ENCODE results near the gene SWT1. TPM values are rescaled to one million over a fixed set of nuclear protein-coding genes. Genes with fewer than 3 reads are reported as not detected.

Gene SWT1
- total and polyA plus RNA-seq, 2 of the 4 experiments (the other 2 are of a cell fraction), result 0.82 to 2.7 TPM

DNA sequence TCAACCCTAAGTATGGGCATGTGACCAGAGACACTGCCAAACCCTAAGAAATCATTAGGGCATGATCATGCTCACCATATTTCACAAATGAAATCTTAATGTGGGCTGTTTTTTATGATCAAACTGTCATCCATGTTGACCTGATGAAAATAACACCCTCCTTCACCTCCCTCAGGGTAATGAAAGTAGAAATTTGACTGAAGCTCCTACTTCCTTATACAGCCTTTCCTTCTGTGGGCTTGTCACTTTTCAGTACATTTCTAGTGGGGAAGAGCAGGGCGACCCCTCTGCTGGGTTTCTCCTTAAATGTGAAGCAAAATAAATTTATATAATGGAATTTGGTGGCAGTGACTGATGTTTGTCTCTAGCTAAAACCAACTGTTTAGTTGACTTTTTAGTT, 134.2 kb downstream of the SWT1 start:
- ATAC-seq (ENCODE audit: low read depth), result no peak; the same call in 1 of the 2 replicates

More for the DNA sequence above, 134.2 kb downstream of the SWT1 start:
- intact Hi-C loops (cut with micrococcal nuclease), result no loop called here
- H2BK20ac ChIP-seq (ENCODE audit: low read depth, low read length), result no peak overlapping the region
- H3K4me1 ChIP-seq (ENCODE audit: control insufficient read depth, insufficient read depth, low read length), result no peaks in the 10 kb centered on the region
- no peak overlapping the region for H4K5ac ChIP-seq (ENCODE audit: low read depth, low read length)
- H3K9ac ChIP-seq (ENCODE audit: low read depth, low read length), result no peak overlapping the region
- no peaks in the 10 kb centered on the region for H3K9me3 ChIP-seq (ENCODE audit: control insufficient read depth, insufficient read depth, low read length)
- H3K14ac ChIP-seq (replicated peaks; ENCODE audit: low read depth, low read length), result no peak overlapping the region
- H2AK9ac ChIP-seq (replicated peaks; ENCODE audit: low read depth, low read length, poor library complexity), result no peak overlapping the region
- no peak overlapping the region for H2BK120ac ChIP-seq (ENCODE audit: low read depth, low read length)
- ChIA-PET CTCF (no interaction called here), POLR2A (ENCODE audit: unreplicated experiment) (no interaction called here)
- no peak overlapping the region for H3K4me2 ChIP-seq (ENCODE audit: low read depth, low read length)
- H4K91ac ChIP-seq (ENCODE audit: insufficient read depth, low read depth, low read length), result no peak overlapping the region
- no peak overlapping the region for H3K18ac ChIP-seq (ENCODE audit: low read depth, low read length)
- dilution Hi-C loops (cut with HindIII; ENCODE audit: low sequenced_read_pairs, unreplicated experiment), result no loop called here
- H2AK5ac ChIP-seq (ENCODE audit: low read depth, low read length), result no peak overlapping the region
- no peaks in the 10 kb centered on the region for H3K79me1 ChIP-seq (ENCODE audit: low read depth in 1 of 2, low read length in 2 of 2)
- H3K36me3 ChIP-seq (ENCODE audit: control insufficient read depth, insufficient read depth, low read length), result peaks cover 1% of the 10 kb centered on the region; the same call in 1 of the 2 replicates
- no peak overlapping the region for H4K8ac ChIP-seq (ENCODE audit: low read depth in 2 of 2, low read length in 2 of 2)
- H3K4ac ChIP-seq (ENCODE audit: low read depth, low read length), result no peak overlapping the region
- no peak overlapping the region for H2AFZ ChIP-seq (replicated peaks; ENCODE audit: low read length, poor library complexity)
- BruUV-seq (replicated peaks), result no TSS peak
- H3K27me3 ChIP-seq (ENCODE audit: control insufficient read depth, insufficient read depth, low read length), result no peaks in the 10 kb centered on the region
- no peak overlapping the region for H3K4me3 ChIP-seq (ENCODE audit: insufficient read depth, low read depth, low read length)
- TF ChIP-seq RCOR1 (IDR thresholded peaks at IDR 0.05; ENCODE audit: insufficient replicate concordance, low read length) (no peak), MAFK (IDR thresholded peaks at IDR 0.05; ENCODE audit: low read depth, low read length) (no peak), FOS (IDR thresholded peaks at IDR 0.05; ENCODE audit: low read depth, low read length) (no peak), SMC3 (IDR thresholded peaks at IDR 0.05; ENCODE audit: low read depth, low read length) (no peak), NFE2L2 (IDR thresholded peaks at IDR 0.05; ENCODE audit: low read depth, low read length) (no peak), CHD1 (IDR thresholded peaks at IDR 0.05; ENCODE audit: low read depth, low read length) (no peak), ELK1 (IDR thresholded peaks at IDR 0.05; ENCODE audit: borderline replicate concordance, low read depth, low read length) (no peak), CEBPB (IDR thresholded peaks at IDR 0.05; ENCODE audit: low read depth, low read length) (no peak), POLR2A (IDR thresholded peaks at IDR 0.05; ENCODE audit: low read depth, low read length) (no peak), RFX5 (IDR thresholded peaks at IDR 0.05; ENCODE audit: low read depth, low read length) (no peak), RAD21 (IDR thresholded peaks at IDR 0.05; ENCODE audit: low read length) (no peak), MXI1 (IDR thresholded peaks at IDR 0.05; ENCODE audit: borderline replicate concordance, low read depth, low read length) (no peak), CTCF (conservative IDR thresholded peaks at IDR 0.05; ENCODE audit: low read depth, low read length) (no peak)
- TF ChIP-seq, protein P1, sequence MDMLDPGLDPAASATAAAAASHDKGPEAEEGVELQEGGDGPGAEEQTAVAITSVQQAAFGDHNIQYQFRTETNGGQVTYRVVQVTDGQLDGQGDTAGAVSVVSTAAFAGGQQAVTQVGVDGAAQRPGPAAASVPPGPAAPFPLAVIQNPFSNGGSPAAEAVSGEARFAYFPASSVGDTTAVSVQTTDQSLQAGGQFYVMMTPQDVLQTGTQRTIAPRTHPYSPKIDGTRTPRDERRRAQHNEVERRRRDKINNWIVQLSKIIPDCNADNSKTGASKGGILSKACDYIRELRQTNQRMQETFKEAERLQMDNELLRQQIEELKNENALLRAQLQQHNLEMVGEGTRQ (IDR thresholded peaks at IDR 0.05; ENCODE audit: low read depth, low read length), result no peak
- no peak overlapping the region for H3K27ac ChIP-seq (ENCODE audit: insufficient read depth, low read length)
- no peak overlapping the region for H3K56ac ChIP-seq (ENCODE audit: extremely low read depth, insufficient read depth, low read length)
- no peaks in the 10 kb centered on the region for H3K9me1 ChIP-seq (ENCODE audit: insufficient read depth, low read length)
- H3K23ac ChIP-seq (ENCODE audit: low read depth, low read length), result no peak overlapping the region
- no peak for DNase-seq
- H2BK5ac ChIP-seq (ENCODE audit: low read depth, low read length, poor library complexity, severe bottlenecking), result no peak overlapping the region
- no peaks in the 10 kb centered on the region for H4K20me1 ChIP-seq (ENCODE audit: insufficient read depth, low read length)
- no peak overlapping the region for H2BK15ac ChIP-seq (ENCODE audit: low read depth, low read length)
- WGBS, 2 experiments (ENCODE audit: extremely low coverage in 2 of 2, insufficient read length in 1 of 2), result no CpG with 5 or more reads among the region's 1 CpG
- in situ Hi-C loops (cut with MboI; ENCODE audit: low sequenced_read_pairs), result no loop called here

All from IMR-90 (cell line).